ENCODE data around the gene RTKN.
"Not testable (repeated sequence)": the region's sequence is repeated elsewhere in the genome, so short reads cannot be mapped to it uniquely, and the experiment has no call there.

The RTKN gene

DNA sequence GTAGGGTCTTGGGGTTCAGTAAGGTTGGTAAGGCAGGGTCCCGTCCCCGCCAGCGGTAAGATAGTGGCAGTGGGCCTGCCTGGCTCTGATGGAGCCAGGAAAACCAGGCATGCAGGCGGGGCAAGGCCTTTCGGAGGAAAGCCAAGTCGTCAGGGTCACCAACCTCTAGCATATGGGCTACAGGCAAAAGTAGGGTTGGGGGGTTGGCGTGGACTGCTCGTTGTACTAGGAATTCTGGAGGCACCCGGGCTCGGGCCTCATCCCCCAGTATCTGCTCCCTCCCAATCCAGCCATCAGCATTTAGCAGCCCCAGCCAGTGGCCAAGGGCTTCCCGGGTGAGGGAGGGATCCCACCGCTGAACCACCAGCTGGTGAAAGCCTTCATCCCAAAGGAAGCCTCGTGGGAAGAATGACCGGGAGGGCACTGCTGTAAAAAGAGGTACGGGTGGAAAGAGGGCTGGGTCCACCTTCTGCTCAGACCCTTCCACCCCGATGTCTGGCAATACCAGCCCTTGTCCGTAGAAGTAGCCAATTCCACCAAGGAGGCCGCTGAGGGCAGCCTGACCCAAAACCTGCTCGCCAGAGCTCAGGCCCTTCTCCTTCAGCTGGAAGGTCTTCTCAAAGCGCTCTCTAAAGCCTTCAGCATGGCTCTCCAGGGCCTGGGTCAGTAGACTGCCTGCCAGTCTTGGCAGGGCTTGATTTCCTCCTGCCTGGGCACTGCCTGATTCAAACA, 20.5 kb upstream of the RTKN start:
- Histone ChIP-seq H3K4me3 (ENCODE audit: low read length, poor library complexity, severe bottlenecking) (no peak overlapping the region), H3K4me1 (ENCODE audit: insufficient read depth, low read length, poor library complexity, severe bottlenecking) (peaks cover 13% of the 10 kb centered on the region), H2AFZ (ENCODE audit: low read length) (no peak overlapping the region), H4K20me1 (ENCODE audit: insufficient read depth, low read length, poor library complexity, severe bottlenecking) (peaks cover 7% of the 10 kb centered on the region), H3K36me3 (ENCODE audit: insufficient read depth, low read length) (no peaks in the 10 kb centered on the region; the same call in 1 of the 2 replicates), H3K9me2 (replicated peaks; ENCODE audit: low read depth, low read length) (no peaks in the 10 kb centered on the region), H3F3A (ENCODE audit: low read depth) (peaks cover 4% of the 10 kb centered on the region; the same call in 1 of the 2 replicates), H3K9ac (ENCODE audit: low read depth, low read length, poor library complexity, severe bottlenecking) (no peak overlapping the region), H3K79me2 (ENCODE audit: insufficient read depth, low read length) (peaks cover 40% of the 10 kb centered on the region), H3K27me3 (ENCODE audit: insufficient read depth, low read length, poor library complexity, severe bottlenecking) (no peaks in the 10 kb centered on the region), H3K4me2 (ENCODE audit: low read depth, low read length, poor library complexity, severe bottlenecking) (no peak overlapping the region), H3K9me3 (ENCODE audit: insufficient read depth, low read depth, low read length) (no peaks in the 10 kb centered on the region)
- TF ChIP-seq EZH2phosphoT487 (IDR thresholded peaks at IDR 0.05; ENCODE audit: borderline replicate concordance), result no peak
- TF ChIP-seq, protein P1, sequence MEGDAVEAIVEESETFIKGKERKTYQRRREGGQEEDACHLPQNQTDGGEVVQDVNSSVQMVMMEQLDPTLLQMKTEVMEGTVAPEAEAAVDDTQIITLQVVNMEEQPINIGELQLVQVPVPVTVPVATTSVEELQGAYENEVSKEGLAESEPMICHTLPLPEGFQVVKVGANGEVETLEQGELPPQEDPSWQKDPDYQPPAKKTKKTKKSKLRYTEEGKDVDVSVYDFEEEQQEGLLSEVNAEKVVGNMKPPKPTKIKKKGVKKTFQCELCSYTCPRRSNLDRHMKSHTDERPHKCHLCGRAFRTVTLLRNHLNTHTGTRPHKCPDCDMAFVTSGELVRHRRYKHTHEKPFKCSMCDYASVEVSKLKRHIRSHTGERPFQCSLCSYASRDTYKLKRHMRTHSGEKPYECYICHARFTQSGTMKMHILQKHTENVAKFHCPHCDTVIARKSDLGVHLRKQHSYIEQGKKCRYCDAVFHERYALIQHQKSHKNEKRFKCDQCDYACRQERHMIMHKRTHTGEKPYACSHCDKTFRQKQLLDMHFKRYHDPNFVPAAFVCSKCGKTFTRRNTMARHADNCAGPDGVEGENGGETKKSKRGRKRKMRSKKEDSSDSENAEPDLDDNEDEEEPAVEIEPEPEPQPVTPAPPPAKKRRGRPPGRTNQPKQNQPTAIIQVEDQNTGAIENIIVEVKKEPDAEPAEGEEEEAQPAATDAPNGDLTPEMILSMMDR (conservative IDR thresholded peaks at IDR 0.05; ENCODE audit: low read length), result no peak

DNA sequence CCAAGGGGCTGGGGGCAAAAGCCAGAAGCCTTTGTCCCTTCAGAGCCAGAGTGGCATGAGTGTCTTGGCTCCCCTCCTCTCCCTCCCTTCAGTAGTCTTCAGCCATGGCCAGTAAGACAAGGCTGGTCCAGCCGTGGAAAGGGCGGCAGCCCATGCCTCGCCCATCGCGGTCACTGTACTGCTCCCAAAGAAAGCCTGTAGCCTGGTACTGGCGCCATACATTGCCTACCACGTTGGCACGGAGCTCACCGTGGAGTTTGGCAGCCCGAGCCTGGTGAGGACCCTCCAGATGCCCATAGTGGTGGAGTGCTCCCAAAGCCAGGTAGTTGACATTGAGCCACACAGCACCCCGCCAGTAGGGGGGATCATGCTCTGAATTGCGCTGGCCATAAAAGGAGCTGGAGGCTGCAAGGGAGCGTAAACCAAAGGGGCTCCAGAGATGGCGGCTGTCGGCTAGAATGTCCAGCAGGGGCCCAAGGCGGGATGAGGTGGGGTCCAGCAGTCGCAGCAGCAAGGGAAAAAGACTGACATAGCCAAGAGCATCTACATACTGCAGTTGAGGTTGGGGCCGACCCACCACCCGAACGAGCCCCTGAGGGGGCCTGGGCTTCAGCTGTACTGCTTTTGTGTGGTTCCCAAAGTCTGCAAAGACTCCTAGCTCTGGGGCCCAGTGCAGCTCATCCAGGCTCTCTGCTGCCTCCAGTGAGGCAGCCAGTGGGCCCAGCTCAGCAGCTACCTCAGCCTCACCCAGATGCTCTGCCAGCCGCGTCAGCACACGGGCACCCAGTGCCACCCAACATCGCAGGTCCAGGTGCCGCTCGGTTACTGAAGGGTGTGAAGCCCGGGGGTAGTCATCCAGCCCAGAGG, 19.7 kb upstream of the RTKN start:
- no peak overlapping the region for H2AFZ ChIP-seq (ENCODE audit: low read length)
- H3K27me3 ChIP-seq (ENCODE audit: insufficient read depth, low read length, poor library complexity, severe bottlenecking), result no peaks in the 10 kb centered on the region
- H3K9ac ChIP-seq (ENCODE audit: low read depth, low read length, poor library complexity, severe bottlenecking), result no peak overlapping the region
- H3K4me2 ChIP-seq (ENCODE audit: low read depth, low read length, poor library complexity, severe bottlenecking), result no peak overlapping the region
- H3K4me3 ChIP-seq (ENCODE audit: low read length, poor library complexity, severe bottlenecking), result no peak overlapping the region
- peaks cover 9% of the 10 kb centered on the region for H3F3A ChIP-seq (ENCODE audit: low read depth)
- no peaks in the 10 kb centered on the region; the same call in 1 of the 2 replicates for H3K36me3 ChIP-seq (ENCODE audit: insufficient read depth, low read length)
- H3K4me1 ChIP-seq (ENCODE audit: insufficient read depth, low read length, poor library complexity, severe bottlenecking), result peaks cover 18% of the 10 kb centered on the region
- H3K9me3 ChIP-seq (ENCODE audit: insufficient read depth, low read depth, low read length), result no peaks in the 10 kb centered on the region
- TF ChIP-seq, protein P1 (conservative IDR thresholded peaks at IDR 0.05; ENCODE audit: low read length), result peak; percentile 46
- no peak for TF ChIP-seq EZH2phosphoT487 (IDR thresholded peaks at IDR 0.05; ENCODE audit: borderline replicate concordance)
- H3K79me2 ChIP-seq (ENCODE audit: insufficient read depth, low read length), result peaks cover 45% of the 10 kb centered on the region
- H4K20me1 ChIP-seq (ENCODE audit: insufficient read depth, low read length, poor library complexity, severe bottlenecking), result peaks cover 7% of the 10 kb centered on the region
- no peaks in the 10 kb centered on the region for H3K9me2 ChIP-seq (replicated peaks; ENCODE audit: low read depth, low read length)

DNA sequence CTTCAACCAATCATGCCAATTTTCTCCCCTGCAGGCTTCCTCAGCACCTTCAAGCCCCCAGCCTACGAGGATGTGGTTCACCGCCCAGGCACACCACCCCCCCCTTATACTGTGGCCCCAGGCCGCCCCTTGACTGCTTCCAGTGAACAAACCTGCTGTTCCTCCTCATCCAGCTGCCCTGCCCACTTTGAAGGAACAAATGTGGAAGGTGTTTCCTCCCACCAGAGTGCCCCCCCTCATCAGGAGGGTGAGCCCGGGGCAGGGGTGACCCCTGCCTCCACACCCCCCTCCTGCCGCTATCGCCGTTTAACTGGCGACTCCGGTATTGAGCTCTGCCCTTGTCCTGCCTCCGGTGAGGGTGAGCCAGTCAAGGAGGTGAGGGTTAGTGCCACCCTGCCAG, 18.4 kb upstream of the RTKN start:
- not testable (repeated sequence) for H3K36me3 ChIP-seq (ENCODE audit: insufficient read depth, low read length); H4K20me1 ChIP-seq (ENCODE audit: insufficient read depth, low read length, poor library complexity, severe bottlenecking); H3K9me2 ChIP-seq (replicated peaks; ENCODE audit: low read depth, low read length); H3F3A ChIP-seq (ENCODE audit: low read depth); H2AFZ ChIP-seq (ENCODE audit: low read length); H3K27me3 ChIP-seq (ENCODE audit: insufficient read depth, low read length, poor library complexity, severe bottlenecking); H3K9ac ChIP-seq (ENCODE audit: low read depth, low read length, poor library complexity, severe bottlenecking); H3K4me3 ChIP-seq (ENCODE audit: low read length, poor library complexity, severe bottlenecking); H3K4me2 ChIP-seq (ENCODE audit: low read depth, low read length, poor library complexity, severe bottlenecking); H3K9me3 ChIP-seq (ENCODE audit: insufficient read depth, low read depth, low read length)
- Histone ChIP-seq H3K4me1 (ENCODE audit: insufficient read depth, low read length, poor library complexity, severe bottlenecking) (peaks cover 27% of the 10 kb centered on the region), H3K79me2 (ENCODE audit: insufficient read depth, low read length) (peaks cover 52% of the 10 kb centered on the region)

DNA sequence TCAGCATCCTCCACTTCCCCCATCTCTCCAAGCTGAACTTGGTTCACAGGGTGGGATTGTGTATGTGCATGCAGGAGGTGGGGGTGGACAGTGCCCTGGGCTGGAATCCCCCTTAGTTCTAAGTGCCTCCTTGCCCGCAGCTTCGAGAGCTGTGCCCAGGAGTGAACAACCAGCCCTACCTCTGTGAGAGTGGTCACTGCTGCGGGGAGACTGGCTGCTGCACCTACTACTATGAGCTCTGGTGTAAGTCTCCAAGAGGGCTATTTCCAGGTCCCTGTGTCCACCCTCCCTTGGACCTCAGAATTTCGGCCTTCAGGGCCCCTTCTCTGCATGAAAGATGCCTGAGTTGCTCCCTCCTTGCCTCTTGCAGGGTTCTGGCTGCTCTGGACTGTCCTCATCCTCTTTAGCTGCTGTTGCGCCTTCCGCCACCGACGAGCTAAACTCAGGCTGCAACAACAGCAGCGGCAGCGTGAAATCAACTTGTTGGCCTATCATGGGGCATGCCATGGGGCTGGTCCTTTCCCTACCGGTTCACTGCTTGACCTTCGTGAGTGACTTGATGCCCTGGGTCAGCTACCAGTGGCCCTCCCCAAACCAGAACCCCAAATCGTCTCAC, 17.9 kb upstream of the RTKN start:
- not testable (repeated sequence) for H3F3A ChIP-seq (ENCODE audit: low read depth); H4K20me1 ChIP-seq (ENCODE audit: insufficient read depth, low read length, poor library complexity, severe bottlenecking); H3K27me3 ChIP-seq (ENCODE audit: insufficient read depth, low read length, poor library complexity, severe bottlenecking); H3K36me3 ChIP-seq (ENCODE audit: insufficient read depth, low read length); H3K9me3 ChIP-seq (ENCODE audit: insufficient read depth, low read depth, low read length); H3K9me2 ChIP-seq (replicated peaks; ENCODE audit: low read depth, low read length); H2AFZ ChIP-seq (ENCODE audit: low read length)
- peak overlapping the region; percentile 86 for H3K4me2 ChIP-seq (ENCODE audit: low read depth, low read length, poor library complexity, severe bottlenecking)
- peaks cover 49% of the 10 kb centered on the region for H3K79me2 ChIP-seq (ENCODE audit: insufficient read depth, low read length)
- peak overlapping the region; percentile 91 for H3K9ac ChIP-seq (ENCODE audit: low read depth, low read length, poor library complexity, severe bottlenecking)
- peaks cover 26% of the 10 kb centered on the region for H3K4me1 ChIP-seq (ENCODE audit: insufficient read depth, low read length, poor library complexity, severe bottlenecking)
- peak overlapping the region; percentile 97 for H3K4me3 ChIP-seq (ENCODE audit: low read length, poor library complexity, severe bottlenecking)

Data from Loucy (cell line).